ENCODE results near the gene MASP1. TPM values are rescaled to one million over a fixed set of nuclear protein-coding genes. Genes with fewer than 3 reads are reported as not detected.

MASP1 gene
- total RNA-seq: 10 to 100 TPM in 1 of 4 donors, 1 to 10 TPM in 3; 1.6 to 16.7 (median 2.4) TPM

DNA sequence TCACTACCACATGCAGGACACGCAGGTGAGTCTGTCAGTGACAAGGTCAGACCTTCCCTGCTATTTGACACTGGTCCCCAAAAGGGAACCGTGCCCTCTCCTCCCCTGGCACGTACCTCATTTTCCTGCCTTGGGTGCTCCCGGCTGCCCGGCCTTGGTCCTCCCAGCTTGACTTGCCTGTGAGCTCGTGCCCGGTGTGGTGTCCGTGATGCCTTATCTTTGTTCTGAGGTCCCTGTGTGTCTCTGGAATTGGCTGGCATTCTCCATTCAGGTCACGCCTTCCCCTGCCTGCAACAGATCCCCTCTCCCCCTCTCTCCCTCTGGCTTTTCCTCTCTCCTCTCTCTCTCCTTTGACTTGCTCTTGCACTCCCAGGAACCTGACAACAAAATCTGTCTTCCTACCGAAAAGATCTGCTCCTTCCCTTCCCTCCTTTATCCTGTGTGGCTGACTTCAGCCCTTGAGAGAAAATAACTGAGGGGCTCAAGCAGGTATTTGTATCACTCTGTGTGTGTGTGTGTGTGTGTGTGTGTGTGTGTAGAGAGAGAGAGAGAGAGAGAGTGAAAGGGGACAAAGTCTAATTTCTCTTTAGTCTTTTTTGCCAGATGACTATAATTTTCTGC is at the start of gene MASP1:
Gene MASP1, minus strand, starts transcription at position 226 of the 621 bp plus-strand sequence. Its CDS starts 105 bp downstream, at position 121.
- no peak for TF ChIP-seq POLR2A (IDR thresholded peaks at IDR 0.05)
- DNase-seq (ENCODE audit: low spot score in 2 of 2): no peak
- no peak within 1 kb of the TSS for H3K4me3 ChIP-seq (ENCODE audit: low read depth, poor library complexity, severe bottlenecking)
- 17 to 36% methylated on average over 10 of the region's 10 CpGs for WGBS, 2 donors
- intact Hi-C loops (cut with DNase I; ENCODE audit: low total_unique reads): no loop called here

DNA sequence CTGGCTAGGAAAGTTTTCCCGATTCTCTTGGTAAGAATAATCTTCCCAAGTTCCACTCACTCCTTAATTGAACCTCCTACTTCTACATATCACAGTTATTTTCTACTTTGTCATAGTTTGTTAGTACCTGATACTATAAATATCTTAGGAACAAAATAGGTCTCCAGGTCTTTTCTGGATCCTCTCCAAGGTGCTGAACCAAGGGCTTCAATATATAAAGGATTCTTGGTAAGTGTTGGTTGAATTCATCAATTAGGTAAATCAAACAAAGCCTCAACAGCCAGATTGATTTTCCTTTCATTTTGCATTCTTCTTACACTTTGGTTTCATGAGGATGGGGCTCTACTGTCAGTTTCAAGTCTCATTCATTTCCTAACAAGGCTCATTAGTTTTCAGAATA is 49.0 kb upstream of the MASP1 start:
- no peak for DNase-seq (ENCODE audit: low spot score in 2 of 2)
- 81 to 91% methylated on average over 1 of the region's 1 CpG for WGBS, 2 donors

DNA sequence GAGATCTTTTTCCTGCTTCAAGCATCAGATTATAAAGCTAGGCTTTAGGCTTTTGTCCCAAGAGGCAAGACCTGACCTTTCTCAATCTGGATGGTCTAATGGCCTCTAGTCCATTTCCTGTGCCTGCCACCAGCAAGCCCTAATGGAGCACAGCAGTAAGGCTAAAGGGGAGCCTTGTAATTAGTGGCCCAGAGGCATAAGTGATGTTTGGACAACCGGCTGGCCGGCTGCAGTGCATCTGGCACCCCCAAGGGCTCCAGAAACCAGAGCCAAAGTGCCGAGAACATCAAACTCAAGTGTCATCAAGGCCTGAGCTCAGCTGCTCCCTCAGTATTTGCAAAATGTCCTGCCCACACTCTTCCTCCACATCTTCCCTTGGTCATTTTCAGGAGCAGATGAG is 44.8 kb upstream of the MASP1 start:
- TF ChIP-seq POLR2A (IDR thresholded peaks at IDR 0.05): no peak
- no peak for TF ChIP-seq CTCF (IDR thresholded peaks at IDR 0.05)
- WGBS, 2 donors: 33 to 60% methylated on average over 3 of the region's 3 CpGs
- intact Hi-C loops (cut with DNase I; ENCODE audit: low total_unique reads): no loop called here
- H3K4me3 ChIP-seq (ENCODE audit: low read depth, poor library complexity, severe bottlenecking): no peak overlapping the region
- no peak for DNase-seq (ENCODE audit: low spot score in 2 of 2)

More for the DNA sequence above, 49.0 kb upstream of the MASP1 start:
- TF ChIP-seq POLR2A (IDR thresholded peaks at IDR 0.05): no peak
- TF ChIP-seq CTCF (IDR thresholded peaks at IDR 0.05): no peak
- intact Hi-C loops (cut with DNase I; ENCODE audit: low total_unique reads): no loop called here
- H3K4me3 ChIP-seq (ENCODE audit: low read depth, poor library complexity, severe bottlenecking): no peak overlapping the region

DNA sequence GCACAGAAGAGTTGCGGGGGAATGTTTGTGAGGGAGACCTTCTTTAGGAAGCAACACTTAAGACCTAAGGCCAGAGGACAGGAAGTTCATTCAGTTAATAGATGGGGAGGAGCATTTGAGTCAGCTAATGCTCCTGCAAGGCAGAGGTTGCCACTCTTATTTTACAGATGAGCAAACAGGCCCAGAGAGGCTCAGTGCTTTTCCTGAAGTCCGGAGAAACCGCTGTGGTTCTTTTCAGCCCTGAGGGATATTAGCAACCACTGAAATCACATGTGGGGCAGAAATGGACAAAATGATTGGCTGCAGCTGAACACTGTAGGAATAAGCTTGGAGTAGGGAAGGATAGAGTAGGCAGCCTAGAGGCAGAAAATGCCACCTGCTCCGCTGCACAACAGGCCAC is 43.4 kb upstream of the MASP1 start:
- no peak overlapping the region for H3K4me3 ChIP-seq (ENCODE audit: low read depth, poor library complexity, severe bottlenecking)
- TF ChIP-seq CTCF (IDR thresholded peaks at IDR 0.05): no peak
- no peak for TF ChIP-seq POLR2A (IDR thresholded peaks at IDR 0.05)
- DNase-seq (ENCODE audit: low spot score in 2 of 2): no peak
- intact Hi-C loops (cut with DNase I; ENCODE audit: low total_unique reads): no loop called here
- 90 to 93% methylated on average over 4 of the region's 4 CpGs for WGBS, 2 donors

- 89 to 91% methylated on average over 3 of the region's 3 CpGs for WGBS, 2 donors
- intact Hi-C loops (cut with DNase I; ENCODE audit: low total_unique reads): no loop called here
- TF ChIP-seq POLR2A (IDR thresholded peaks at IDR 0.05): no peak
- no peak for TF ChIP-seq CTCF (IDR thresholded peaks at IDR 0.05)
- no peak overlapping the region for H3K4me3 ChIP-seq (ENCODE audit: low read depth, poor library complexity, severe bottlenecking)
- DNase-seq (ENCODE audit: low spot score in 2 of 2): peak in 1 of 2 donors; percentile 61
These were observed 37.2 kb upstream of the MASP1 start for GRCh38 chr3:187328691-187329090.

- TF ChIP-seq POLR2A (IDR thresholded peaks at IDR 0.05) (no peak), CTCF (IDR thresholded peaks at IDR 0.05) (no peak)
- intact Hi-C loops (cut with DNase I; ENCODE audit: low total_unique reads): no loop called here
These were observed 36.3 kb upstream of the MASP1 start for GRCh38 chr3:187327845-187328244.

More at GRCh38 chr3:187327845-187328244, 36.3 kb upstream of the MASP1 start:
- H3K4me3 ChIP-seq (ENCODE audit: low read depth, poor library complexity, severe bottlenecking): no peak overlapping the region
- 69 to 76% methylated on average over 2 of the region's 2 CpGs for WGBS, 2 donors
- DNase-seq (ENCODE audit: low spot score in 2 of 2): no peak

All from lower leg skin (tissue), 4 donors.